ENCODE results near the gene STK32B. TPM values are rescaled to one million over a fixed set of nuclear protein-coding genes. Genes with fewer than 3 reads are reported as not detected.

The STK32B gene
- total and polyA plus RNA-seq, 2 of the 4 experiments (the other 2 are of a cell fraction): 5.5 to 6.3 TPM

GRCh38 chr4:5120468-5120867 is 69.2 kb downstream of the STK32B start:
- no TSS peak for BruUV-seq (replicated peaks)
- no peak overlapping the region for H2AK9ac ChIP-seq (replicated peaks; ENCODE audit: low read depth, low read length, poor library complexity)
- no peak overlapping the region for H3K4ac ChIP-seq (ENCODE audit: low read depth, low read length)
- no peaks in the 10 kb centered on the region for H3K9me3 ChIP-seq (ENCODE audit: control insufficient read depth, insufficient read depth, low read length)
- in situ Hi-C loops (cut with MboI; ENCODE audit: low sequenced_read_pairs): no loop called here
- POLR2A ChIA-PET (ENCODE audit: unreplicated experiment): no interaction called here
- H3K27me3 ChIP-seq (ENCODE audit: control insufficient read depth, insufficient read depth, low read length): no peaks in the 10 kb centered on the region
- H4K5ac ChIP-seq (ENCODE audit: low read depth, low read length): no peak overlapping the region
- H4K20me1 ChIP-seq (ENCODE audit: insufficient read depth, low read length): no peaks in the 10 kb centered on the region
- H2BK15ac ChIP-seq (ENCODE audit: low read depth, low read length): no peak overlapping the region
- no peak overlapping the region for H3K27ac ChIP-seq (ENCODE audit: insufficient read depth, low read length)
- TF ChIP-seq CHD1 (IDR thresholded peaks at IDR 0.05; ENCODE audit: low read depth, low read length) (no peak), BHLHE40 (IDR thresholded peaks at IDR 0.05; ENCODE audit: low read depth, low read length) (no peak), RFX5 (IDR thresholded peaks at IDR 0.05; ENCODE audit: low read depth, low read length) (no peak), MAFK (IDR thresholded peaks at IDR 0.05; ENCODE audit: low read depth, low read length) (no peak), MAZ (IDR thresholded peaks at IDR 0.05; ENCODE audit: borderline replicate concordance, low read depth, low read length) (no peak), RAD21 (IDR thresholded peaks at IDR 0.05; ENCODE audit: low read length) (no peak), SMC3 (IDR thresholded peaks at IDR 0.05; ENCODE audit: low read depth, low read length) (no peak), CEBPB (IDR thresholded peaks at IDR 0.05; ENCODE audit: low read depth, low read length) (no peak), RCOR1 (IDR thresholded peaks at IDR 0.05; ENCODE audit: insufficient replicate concordance, low read length) (no peak)
- TF ChIP-seq, protein P1, sequence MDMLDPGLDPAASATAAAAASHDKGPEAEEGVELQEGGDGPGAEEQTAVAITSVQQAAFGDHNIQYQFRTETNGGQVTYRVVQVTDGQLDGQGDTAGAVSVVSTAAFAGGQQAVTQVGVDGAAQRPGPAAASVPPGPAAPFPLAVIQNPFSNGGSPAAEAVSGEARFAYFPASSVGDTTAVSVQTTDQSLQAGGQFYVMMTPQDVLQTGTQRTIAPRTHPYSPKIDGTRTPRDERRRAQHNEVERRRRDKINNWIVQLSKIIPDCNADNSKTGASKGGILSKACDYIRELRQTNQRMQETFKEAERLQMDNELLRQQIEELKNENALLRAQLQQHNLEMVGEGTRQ (IDR thresholded peaks at IDR 0.05; ENCODE audit: low read depth, low read length): no peak
- TF ChIP-seq, protein P2, sequence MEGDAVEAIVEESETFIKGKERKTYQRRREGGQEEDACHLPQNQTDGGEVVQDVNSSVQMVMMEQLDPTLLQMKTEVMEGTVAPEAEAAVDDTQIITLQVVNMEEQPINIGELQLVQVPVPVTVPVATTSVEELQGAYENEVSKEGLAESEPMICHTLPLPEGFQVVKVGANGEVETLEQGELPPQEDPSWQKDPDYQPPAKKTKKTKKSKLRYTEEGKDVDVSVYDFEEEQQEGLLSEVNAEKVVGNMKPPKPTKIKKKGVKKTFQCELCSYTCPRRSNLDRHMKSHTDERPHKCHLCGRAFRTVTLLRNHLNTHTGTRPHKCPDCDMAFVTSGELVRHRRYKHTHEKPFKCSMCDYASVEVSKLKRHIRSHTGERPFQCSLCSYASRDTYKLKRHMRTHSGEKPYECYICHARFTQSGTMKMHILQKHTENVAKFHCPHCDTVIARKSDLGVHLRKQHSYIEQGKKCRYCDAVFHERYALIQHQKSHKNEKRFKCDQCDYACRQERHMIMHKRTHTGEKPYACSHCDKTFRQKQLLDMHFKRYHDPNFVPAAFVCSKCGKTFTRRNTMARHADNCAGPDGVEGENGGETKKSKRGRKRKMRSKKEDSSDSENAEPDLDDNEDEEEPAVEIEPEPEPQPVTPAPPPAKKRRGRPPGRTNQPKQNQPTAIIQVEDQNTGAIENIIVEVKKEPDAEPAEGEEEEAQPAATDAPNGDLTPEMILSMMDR (conservative IDR thresholded peaks at IDR 0.05; ENCODE audit: low read depth, low read length): no peak
- H3K56ac ChIP-seq (ENCODE audit: extremely low read depth, insufficient read depth, low read length): no peak overlapping the region
- dilution Hi-C loops (cut with HindIII; ENCODE audit: low sequenced_read_pairs, unreplicated experiment): no loop called here
- peak; percentile 34 for DNase-seq
- CTCF ChIA-PET: no interaction called here
- no peak overlapping the region for H3K23ac ChIP-seq (ENCODE audit: low read depth, low read length)
- peaks cover 12% of the 10 kb centered on the region for H3K9me1 ChIP-seq (ENCODE audit: insufficient read depth, low read length)
- H2AFZ ChIP-seq (replicated peaks; ENCODE audit: low read length, poor library complexity): no peak overlapping the region
- no peak overlapping the region for H2BK5ac ChIP-seq (ENCODE audit: low read depth, low read length, poor library complexity, severe bottlenecking)
- no peak overlapping the region for H4K91ac ChIP-seq (ENCODE audit: insufficient read depth, low read depth, low read length)
- H2BK120ac ChIP-seq (ENCODE audit: low read depth, low read length): no peak overlapping the region
- peaks cover 0 to 36% of the 10 kb centered on the region in 2 experiments; a peak in 3 of 4 replicates for H3K79me1 ChIP-seq (ENCODE audit: low read depth in 1 of 2, low read length in 2 of 2)
- peak overlapping the region in 1 of 2 experiments; percentile 25; a peak in 1 of 4 replicates for H4K8ac ChIP-seq (ENCODE audit: low read depth in 2 of 2, low read length in 2 of 2)
- no peak overlapping the region for H3K4me3 ChIP-seq (ENCODE audit: insufficient read depth, low read depth, low read length)
- no peaks in the 10 kb centered on the region for H3K36me3 ChIP-seq (ENCODE audit: control insufficient read depth, insufficient read depth, low read length)
- intact Hi-C loops (cut with micrococcal nuclease): no loop called here
- WGBS, 2 experiments (ENCODE audit: extremely low coverage in 2 of 2, insufficient read length in 1 of 2): no CpG with 5 or more reads among the region's 1 CpG
- no peak overlapping the region for H2BK20ac ChIP-seq (ENCODE audit: low read depth, low read length)
- H3K18ac ChIP-seq (ENCODE audit: low read depth, low read length): no peak overlapping the region
- H3K4me1 ChIP-seq (ENCODE audit: control insufficient read depth, insufficient read depth, low read length): peaks cover 8% of the 10 kb centered on the region
- ATAC-seq (ENCODE audit: low read depth): peak; percentile 52
- H3K4me2 ChIP-seq (ENCODE audit: low read depth, low read length): no peak overlapping the region
- H3K9ac ChIP-seq (ENCODE audit: low read depth, low read length): no peak overlapping the region
- no peak overlapping the region for H3K14ac ChIP-seq (replicated peaks; ENCODE audit: low read depth, low read length)
- H2AK5ac ChIP-seq (ENCODE audit: low read depth, low read length): no peak overlapping the region
